ENCODE data around the gene FHL2.

FHL2 gene

GRCh38 chr2:105393373-105394055 is 5.3 kb downstream of the FHL2 start:
- H3K27me3 ChIP-seq (ENCODE audit: insufficient read depth, low read depth), result no peaks in the 10 kb centered on the region

GRCh38 chr2:105391763-105392662 is 6.8 kb downstream of the FHL2 start:
- no peak for TF ChIP-seq CTCF (conservative IDR thresholded peaks at IDR 0.05; ENCODE audit: low read depth, low read length)
- Histone ChIP-seq H3K79me2 (ENCODE audit: insufficient read depth, low read depth) (no peaks in the 10 kb centered on the region), H3K9ac (no peak overlapping the region), H3K27me3 (ENCODE audit: insufficient read depth, low read depth) (no peaks in the 10 kb centered on the region), H3K4me2 (no peak overlapping the region), H2AFZ (ENCODE audit: low read depth) (no peak overlapping the region), H3K27ac (no peak overlapping the region), H3K4me1 (ENCODE audit: low read depth, poor library complexity, severe bottlenecking) (no peaks in the 10 kb centered on the region), H3K36me3 (ENCODE audit: insufficient read depth) (no peaks in the 10 kb centered on the region), H3K4me3 (IDR thresholded peaks at IDR 0.05; ENCODE audit: insufficient read depth, low read depth, low read length) (no peak overlapping the region), H4K20me1 (ENCODE audit: insufficient read depth) (no peaks in the 10 kb centered on the region)

More at GRCh38 chr2:105393373-105394055, 5.3 kb downstream of the FHL2 start:
- no peaks in the 10 kb centered on the region for H4K20me1 ChIP-seq (ENCODE audit: insufficient read depth)
- H3K4me1 ChIP-seq (ENCODE audit: low read depth, poor library complexity, severe bottlenecking), result no peaks in the 10 kb centered on the region
- H3K4me3 ChIP-seq (IDR thresholded peaks at IDR 0.05; ENCODE audit: insufficient read depth, low read depth, low read length), result no peak overlapping the region
- no peaks in the 10 kb centered on the region for H3K79me2 ChIP-seq (ENCODE audit: insufficient read depth, low read depth)
- H3K4me2 ChIP-seq, result no peak overlapping the region
- H3K27ac ChIP-seq, result no peak overlapping the region
- no peaks in the 10 kb centered on the region for H3K36me3 ChIP-seq (ENCODE audit: insufficient read depth)
- H2AFZ ChIP-seq (ENCODE audit: low read depth), result no peak overlapping the region
- H3K9ac ChIP-seq, result no peak overlapping the region
- TF ChIP-seq CTCF (conservative IDR thresholded peaks at IDR 0.05; ENCODE audit: low read depth, low read length), result no peak

GRCh38 chr2:105391058-105391627 is 7.7 kb downstream of the FHL2 start:
- H3K4me1 ChIP-seq (ENCODE audit: low read depth, poor library complexity, severe bottlenecking), result no peaks in the 10 kb centered on the region
- TF ChIP-seq CTCF (conservative IDR thresholded peaks at IDR 0.05; ENCODE audit: low read depth, low read length), result no peak
- H3K9ac ChIP-seq, result no peak overlapping the region
- no peaks in the 10 kb centered on the region for H3K27me3 ChIP-seq (ENCODE audit: insufficient read depth, low read depth)
- H3K4me2 ChIP-seq, result no peak overlapping the region
- H3K27ac ChIP-seq, result no peak overlapping the region
- no peaks in the 10 kb centered on the region for H3K36me3 ChIP-seq (ENCODE audit: insufficient read depth)
- no peak overlapping the region for H3K4me3 ChIP-seq (IDR thresholded peaks at IDR 0.05; ENCODE audit: insufficient read depth, low read depth, low read length)
- H3K79me2 ChIP-seq (ENCODE audit: insufficient read depth, low read depth), result no peaks in the 10 kb centered on the region
- H4K20me1 ChIP-seq (ENCODE audit: insufficient read depth), result no peaks in the 10 kb centered on the region
- no peak overlapping the region for H2AFZ ChIP-seq (ENCODE audit: low read depth)

GRCh38 chr2:105390454-105390853 is 8.4 kb downstream of the FHL2 start:
- no peak overlapping the region for H2AFZ ChIP-seq (ENCODE audit: low read depth)
- no peak overlapping the region for H3K4me3 ChIP-seq (IDR thresholded peaks at IDR 0.05; ENCODE audit: insufficient read depth, low read depth, low read length)
- H3K4me2 ChIP-seq, result no peak overlapping the region
- no peak overlapping the region for H3K27ac ChIP-seq
- TF ChIP-seq CTCF (conservative IDR thresholded peaks at IDR 0.05; ENCODE audit: low read depth, low read length), result no peak
- no peak overlapping the region for H3K9ac ChIP-seq
- H4K20me1 ChIP-seq (ENCODE audit: insufficient read depth), result no peaks in the 10 kb centered on the region
- peaks cover 5% of the 10 kb centered on the region for H3K4me1 ChIP-seq (ENCODE audit: low read depth, poor library complexity, severe bottlenecking)
- no peaks in the 10 kb centered on the region for H3K27me3 ChIP-seq (ENCODE audit: insufficient read depth, low read depth)
- H3K79me2 ChIP-seq (ENCODE audit: insufficient read depth, low read depth), result no peaks in the 10 kb centered on the region
- no peaks in the 10 kb centered on the region for H3K36me3 ChIP-seq (ENCODE audit: insufficient read depth)
